ENCODE measurements around the gene ZNF230. TPM values are rescaled to one million over a fixed set of nuclear protein-coding genes. Genes with fewer than 3 reads are reported as not detected.

Gene ZNF230
- 2.8 TPM for polyA plus RNA-seq (2013, experiment 1 of 4)
- 3.4 TPM for polyA plus RNA-seq (2013, experiment 2 of 4)
- polyA plus RNA-seq (2013, experiment 3 of 4): 4.7 TPM
- polyA plus RNA-seq (2013, experiment 4 of 4): 3.1 TPM

- H3K9me3 ChIP-seq (ENCODE audit: control insufficient read depth, low read length): no peaks in the 10 kb centered on the region
- no peak within 1 kb of the TSS for H3K27ac ChIP-seq (ENCODE audit: insufficient read depth, low read depth, low read length, poor library complexity, severe bottlenecking)
- peaks cover 3% of the 10 kb centered on the region for H3K4me1 ChIP-seq (ENCODE audit: control insufficient read depth, insufficient read depth, low read length)
- peaks cover 6% of the 10 kb centered on the region for H3K36me3 ChIP-seq (ENCODE audit: control insufficient read depth, insufficient read depth, low read length)
- no peaks in the 10 kb centered on the region for H3K27me3 ChIP-seq (ENCODE audit: control insufficient read depth, insufficient read depth, low read length, poor library complexity, severe bottlenecking)
- 1% methylated on average over 48 of the region's 48 CpGs for WGBS, 2 experiments
- H3K4me3 ChIP-seq (ENCODE audit: insufficient read depth, low read depth, low read length): peak within 1 kb of the TSS; percentile 90
Measured at GRCh38 chr19:44002566-44003460, at the start of gene ZNF230. Gene ZNF230 (plus strand): TSS chr19:44002957. CDS start chr19:44007079, 4,122 bp downstream.

GRCh38 chr19:43956827-43957226, 45.9 kb upstream of the ZNF230 start:
- Histone ChIP-seq H3K36me3 (ENCODE audit: control insufficient read depth, insufficient read depth, low read length) (peaks cover 9% of the 10 kb centered on the region), H3K27me3 (ENCODE audit: control insufficient read depth, insufficient read depth, low read length, poor library complexity, severe bottlenecking) (no peaks in the 10 kb centered on the region), H3K9me3 (ENCODE audit: control insufficient read depth, low read length) (peaks cover 4% of the 10 kb centered on the region), H3K27ac (ENCODE audit: insufficient read depth, low read depth, low read length, poor library complexity, severe bottlenecking) (no peak overlapping the region), H3K4me1 (ENCODE audit: control insufficient read depth, insufficient read depth, low read length) (no peaks in the 10 kb centered on the region), H3K4me3 (ENCODE audit: insufficient read depth, low read depth, low read length) (no peak overlapping the region)
- WGBS, 2 experiments: 92 to 95% methylated on average over 2 to 3 of the region's 3 CpGs

- no peaks in the 10 kb centered on the region for H3K27me3 ChIP-seq (ENCODE audit: control insufficient read depth, insufficient read depth, low read length, poor library complexity, severe bottlenecking)
- H3K4me3 ChIP-seq (ENCODE audit: insufficient read depth, low read depth, low read length): no peak overlapping the region
- peaks cover 18% of the 10 kb centered on the region for H3K36me3 ChIP-seq (ENCODE audit: control insufficient read depth, insufficient read depth, low read length)
- 91 to 94% methylated on average over 3 of the region's 3 CpGs for WGBS, 2 experiments
- H3K27ac ChIP-seq (ENCODE audit: insufficient read depth, low read depth, low read length, poor library complexity, severe bottlenecking): no peak overlapping the region
- peaks cover 4% of the 10 kb centered on the region for H3K9me3 ChIP-seq (ENCODE audit: control insufficient read depth, low read length)
- H3K4me1 ChIP-seq (ENCODE audit: control insufficient read depth, insufficient read depth, low read length): no peaks in the 10 kb centered on the region
Measured at GRCh38 chr19:43957891-43958290, 44.9 kb upstream of the ZNF230 start.

GRCh38 chr19:43960411-43960810, 42.3 kb upstream of the ZNF230 start:
- peaks cover 37% of the 10 kb centered on the region for H3K36me3 ChIP-seq (ENCODE audit: control insufficient read depth, insufficient read depth, low read length)
- H3K4me1 ChIP-seq (ENCODE audit: control insufficient read depth, insufficient read depth, low read length): no peaks in the 10 kb centered on the region
- peaks cover 4% of the 10 kb centered on the region for H3K9me3 ChIP-seq (ENCODE audit: control insufficient read depth, low read length)
- H3K4me3 ChIP-seq (ENCODE audit: insufficient read depth, low read depth, low read length): no peak overlapping the region
- H3K27me3 ChIP-seq (ENCODE audit: control insufficient read depth, insufficient read depth, low read length, poor library complexity, severe bottlenecking): no peaks in the 10 kb centered on the region
- 68 to 71% methylated on average over 4 of the region's 4 CpGs for WGBS, 2 experiments
- H3K27ac ChIP-seq (ENCODE audit: insufficient read depth, low read depth, low read length, poor library complexity, severe bottlenecking): no peak overlapping the region

GRCh38 chr19:43966079-43966694, 36.6 kb upstream of the ZNF230 start:
- Histone ChIP-seq H3K4me1 (ENCODE audit: control insufficient read depth, insufficient read depth, low read length) (no peaks in the 10 kb centered on the region), H3K27me3 (ENCODE audit: control insufficient read depth, insufficient read depth, low read length, poor library complexity, severe bottlenecking) (no peaks in the 10 kb centered on the region), H3K36me3 (ENCODE audit: control insufficient read depth, insufficient read depth, low read length) (peaks cover 80% of the 10 kb centered on the region), H3K9me3 (ENCODE audit: control insufficient read depth, low read length) (peaks cover 11% of the 10 kb centered on the region), H3K4me3 (ENCODE audit: insufficient read depth, low read depth, low read length) (no peak overlapping the region), H3K27ac (ENCODE audit: insufficient read depth, low read depth, low read length, poor library complexity, severe bottlenecking) (no peak overlapping the region)
- WGBS, 2 experiments: 91 to 93% methylated on average over 3 of the region's 3 CpGs

- no peaks in the 10 kb centered on the region for H3K4me1 ChIP-seq (ENCODE audit: control insufficient read depth, insufficient read depth, low read length)
- H3K27me3 ChIP-seq (ENCODE audit: control insufficient read depth, insufficient read depth, low read length, poor library complexity, severe bottlenecking): no peaks in the 10 kb centered on the region
- H3K27ac ChIP-seq (ENCODE audit: insufficient read depth, low read depth, low read length, poor library complexity, severe bottlenecking): no peak overlapping the region
- H3K4me3 ChIP-seq (ENCODE audit: insufficient read depth, low read depth, low read length): no peak overlapping the region
- peaks cover 10% of the 10 kb centered on the region for H3K9me3 ChIP-seq (ENCODE audit: control insufficient read depth, low read length)
- WGBS, 2 experiments: no CpG with 5 or more reads among the region's 1 CpG
- no peaks in the 10 kb centered on the region for H3K36me3 ChIP-seq (ENCODE audit: control insufficient read depth, insufficient read depth, low read length)
Measured at GRCh38 chr19:43976732-43977131, 26.0 kb upstream of the ZNF230 start.

- H3K4me3 ChIP-seq (ENCODE audit: insufficient read depth, low read depth, low read length): no peak overlapping the region
- no peak overlapping the region for H3K27ac ChIP-seq (ENCODE audit: insufficient read depth, low read depth, low read length, poor library complexity, severe bottlenecking)
- H3K4me1 ChIP-seq (ENCODE audit: control insufficient read depth, insufficient read depth, low read length): no peaks in the 10 kb centered on the region
- no peaks in the 10 kb centered on the region for H3K27me3 ChIP-seq (ENCODE audit: control insufficient read depth, insufficient read depth, low read length, poor library complexity, severe bottlenecking)
- H3K9me3 ChIP-seq (ENCODE audit: control insufficient read depth, low read length): peaks cover 3% of the 10 kb centered on the region
- WGBS, 2 experiments: 83 to 96% methylated on average over 2 of the region's 2 CpGs
- no peaks in the 10 kb centered on the region for H3K36me3 ChIP-seq (ENCODE audit: control insufficient read depth, insufficient read depth, low read length)
Measured at GRCh38 chr19:43983544-43983911, 19.2 kb upstream of the ZNF230 start.

- Histone ChIP-seq H3K27me3 (ENCODE audit: control insufficient read depth, insufficient read depth, low read length, poor library complexity, severe bottlenecking) (no peaks in the 10 kb centered on the region), H3K9me3 (ENCODE audit: control insufficient read depth, low read length) (peaks cover 3% of the 10 kb centered on the region), H3K27ac (ENCODE audit: insufficient read depth, low read depth, low read length, poor library complexity, severe bottlenecking) (no peak within 1 kb of the TSS), H3K4me1 (ENCODE audit: control insufficient read depth, insufficient read depth, low read length) (no peaks in the 10 kb centered on the region), H3K4me3 (ENCODE audit: insufficient read depth, low read depth, low read length) (peak within 1 kb of the TSS; percentile 78), H3K36me3 (ENCODE audit: control insufficient read depth, insufficient read depth, low read length) (no peaks in the 10 kb centered on the region)
- 1% methylated on average over 40 of the region's 40 CpGs for WGBS, 2 experiments
Measured at GRCh38 chr19:43983912-43984686, 18.7 kb upstream of the ZNF230 start, which contains the start of gene ZNF155. Gene ZNF155 (plus strand): TSS chr19:43984188. CDS start chr19:43988544, 4,356 bp downstream.

GRCh38 chr19:43984687-43985000, 18.1 kb upstream of the ZNF230 start:
- H3K4me1 ChIP-seq (ENCODE audit: control insufficient read depth, insufficient read depth, low read length): no peaks in the 10 kb centered on the region
- H3K36me3 ChIP-seq (ENCODE audit: control insufficient read depth, insufficient read depth, low read length): peaks cover 5% of the 10 kb centered on the region
- 11 to 13% methylated on average over 14 of the region's 14 CpGs for WGBS, 2 experiments
- H3K27ac ChIP-seq (ENCODE audit: insufficient read depth, low read depth, low read length, poor library complexity, severe bottlenecking): no peak overlapping the region
- H3K4me3 ChIP-seq (ENCODE audit: insufficient read depth, low read depth, low read length): peak overlapping the region; percentile 78
- H3K9me3 ChIP-seq (ENCODE audit: control insufficient read depth, low read length): peaks cover 3% of the 10 kb centered on the region
- no peaks in the 10 kb centered on the region for H3K27me3 ChIP-seq (ENCODE audit: control insufficient read depth, insufficient read depth, low read length, poor library complexity, severe bottlenecking)

Measured in ectodermal cell (in vitro differentiated cells).